ENCODE results near the gene OOEP. TPM values are rescaled to one million over a fixed set of nuclear protein-coding genes. Genes with fewer than 3 reads are reported as not detected.

The OOEP gene
- total RNA-seq, 1 donor from 2014 or later = not detected

- Mint-ChIP-seq H3K27me3 (ENCODE audit: low read depth) (no peaks in the 10 kb centered on the region), H3K27ac (no peak overlapping the region), H3K9me3 (no peaks in the 10 kb centered on the region), H3K4me1 (no peaks in the 10 kb centered on the region), H3K36me3 (no peaks in the 10 kb centered on the region), H3K4me3 (no peak overlapping the region)
- DNase-seq (ENCODE audit: low spot score in 2 of 2, unreplicated experiment in 2 of 2) = no peak
- TF ChIP-seq CTCF (IDR thresholded peaks at IDR 0.05; ENCODE audit: unreplicated experiment) = no peak
Observed at GRCh38 chr6:73364121-73364520, 5.6 kb downstream of the OOEP start.

GRCh38 chr6:73363537-73363875, 6.2 kb downstream of the OOEP start:
- no peaks in the 10 kb centered on the region for H3K36me3 Mint-ChIP-seq
- H3K4me3 Mint-ChIP-seq = no peak overlapping the region
- H3K27ac Mint-ChIP-seq = no peak overlapping the region
- no peaks in the 10 kb centered on the region for H3K9me3 Mint-ChIP-seq
- TF ChIP-seq CTCF (IDR thresholded peaks at IDR 0.05; ENCODE audit: unreplicated experiment) = no peak
- no peaks in the 10 kb centered on the region for H3K27me3 Mint-ChIP-seq (ENCODE audit: low read depth)
- no peaks in the 10 kb centered on the region for H3K4me1 Mint-ChIP-seq
- DNase-seq (ENCODE audit: low spot score in 2 of 2, unreplicated experiment in 2 of 2) = no peak

DNA sequence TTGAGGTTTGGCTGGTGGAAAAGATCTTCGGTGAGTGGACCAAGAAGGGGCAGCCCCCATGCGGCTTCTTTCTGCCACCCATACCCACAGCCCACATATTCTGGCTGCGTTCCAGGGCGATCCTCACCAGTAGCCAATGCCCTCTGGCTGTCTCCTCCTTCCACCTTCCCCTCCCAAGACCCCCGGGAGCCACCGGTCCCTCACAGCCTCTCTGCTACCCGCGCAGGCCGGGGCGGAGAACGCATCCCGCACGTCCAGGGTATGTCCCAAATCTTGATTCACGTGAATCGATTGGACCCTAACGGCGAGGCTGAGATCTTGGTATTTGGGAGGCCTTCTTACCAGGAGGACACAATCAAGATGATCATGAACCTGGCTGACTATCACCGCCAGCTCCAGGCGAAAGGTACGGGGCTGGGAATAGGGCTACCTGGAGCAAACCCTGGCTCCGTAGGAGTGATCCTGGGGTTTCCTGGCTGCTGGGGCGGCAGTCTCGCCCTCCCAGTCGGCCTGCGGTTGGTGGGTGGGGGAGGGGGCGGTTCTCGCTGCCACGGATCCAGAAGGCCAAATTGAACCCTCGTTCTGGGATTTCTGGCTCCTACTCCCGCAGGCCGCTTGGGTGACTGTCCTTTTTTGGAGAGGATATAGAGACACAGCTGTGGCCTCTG, 6.7 kb downstream of the OOEP start:
- Mint-ChIP-seq H3K27ac (no peak overlapping the region), H3K27me3 (ENCODE audit: low read depth) (no peaks in the 10 kb centered on the region), H3K9me3 (no peaks in the 10 kb centered on the region), H3K4me1 (no peaks in the 10 kb centered on the region), H3K4me3 (no peak overlapping the region), H3K36me3 (no peaks in the 10 kb centered on the region)
- no peak for TF ChIP-seq CTCF (IDR thresholded peaks at IDR 0.05; ENCODE audit: unreplicated experiment)
- no peak for DNase-seq (ENCODE audit: low spot score in 2 of 2, unreplicated experiment in 2 of 2)

- H3K9me3 Mint-ChIP-seq = no peaks in the 10 kb centered on the region
- no peak for DNase-seq (ENCODE audit: low spot score in 2 of 2, unreplicated experiment in 2 of 2)
- no peak within 1 kb of the TSS for H3K4me3 Mint-ChIP-seq
- no peaks in the 10 kb centered on the region for H3K36me3 Mint-ChIP-seq
- no peaks in the 10 kb centered on the region for H3K27me3 Mint-ChIP-seq (ENCODE audit: low read depth)
- H3K27ac Mint-ChIP-seq = no peak within 1 kb of the TSS
- TF ChIP-seq CTCF (IDR thresholded peaks at IDR 0.05; ENCODE audit: unreplicated experiment) = no peak
- no peaks in the 10 kb centered on the region for H3K4me1 Mint-ChIP-seq
Observed at GRCh38 chr6:73362358-73362757, 7.3 kb downstream of the OOEP start, which contains the start of gene KHDC3L. KHDC3L (plus strand) TSS chr6:73362658; CDS start chr6:73362730, 72 bp downstream.

GRCh38 chr6:73353636-73354593, 15.8 kb downstream of the OOEP start, which contains the start of gene DPPA5:
DPPA5 (minus strand) TSS chr6:73354276; CDS start chr6:73354225, 51 bp downstream.
- H3K9me3 Mint-ChIP-seq = no peaks in the 10 kb centered on the region
- H3K27ac Mint-ChIP-seq = no peak within 1 kb of the TSS
- TF ChIP-seq CTCF (IDR thresholded peaks at IDR 0.05; ENCODE audit: unreplicated experiment) = no peak
- no peaks in the 10 kb centered on the region for H3K4me1 Mint-ChIP-seq
- no peak within 1 kb of the TSS for H3K4me3 Mint-ChIP-seq
- peaks cover 35% of the 10 kb centered on the region for H3K27me3 Mint-ChIP-seq (ENCODE audit: low read depth)
- no peaks in the 10 kb centered on the region for H3K36me3 Mint-ChIP-seq
- DNase-seq (ENCODE audit: low spot score in 2 of 2, unreplicated experiment in 2 of 2) = no peak

Data from mesothelial cell of epicardium (in vitro differentiated cells).